ENCODE measurements around the gene PTS. TPM values are rescaled to one million over a fixed set of nuclear protein-coding genes. Genes with fewer than 3 reads are reported as not detected.
A peak's percentile ranks its signal among the peaks of the same experiment; 100 is the strongest.

PTS gene
- total and polyA plus RNA-seq, 5 donors from 2014 or later = 7.1 to 71.5 (median 11.7) TPM

GRCh38 chr11:112266410-112266778 is 40.2 kb downstream of the PTS start:
- DNase-seq (no peak), ATAC-seq (ENCODE audit: low read depth in 2 of 2) (no peak)
- H3K4me3 ChIP-seq (ENCODE audit: low read depth, low read length) = no peak overlapping the region
- no peak overlapping the region for H3K27ac ChIP-seq (ENCODE audit: insufficient read depth, low read length, poor library complexity, severe bottlenecking)
- H3K4me3 Mint-ChIP-seq = no peak overlapping the region
- peaks cover 5% of the 10 kb centered on the region for H3K36me3 Mint-ChIP-seq
- H3K36me3 ChIP-seq (ENCODE audit: control insufficient read depth, insufficient read depth, low read length) = no peaks in the 10 kb centered on the region
- H3K27me3 ChIP-seq (ENCODE audit: control insufficient read depth, insufficient read depth, low read length) = no peaks in the 10 kb centered on the region
- no peak overlapping the region for H3K27ac Mint-ChIP-seq
- H3K27me3 Mint-ChIP-seq = no peaks in the 10 kb centered on the region
- peaks cover 0 to 1% (median 0%) of the 10 kb centered on the region in 4 donors for H3K4me1 Mint-ChIP-seq
- no peaks in the 10 kb centered on the region for H3K9me3 Mint-ChIP-seq
- H3K9me3 ChIP-seq (ENCODE audit: control insufficient read depth in 2 of 2, low read length in 2 of 2) = no peaks in the 10 kb centered on the region
- no peaks in the 10 kb centered on the region for H3K4me1 ChIP-seq (ENCODE audit: control insufficient read depth, insufficient read depth, low read length, poor library complexity, severe bottlenecking)

- no peak overlapping the region for H3K27ac Mint-ChIP-seq
- Histone ChIP-seq H3K27ac (ENCODE audit: insufficient read depth, low read length, poor library complexity, severe bottlenecking) (no peak overlapping the region), H3K9me3 (ENCODE audit: control insufficient read depth in 2 of 2, low read length in 2 of 2) (no peaks in the 10 kb centered on the region), H3K4me1 (ENCODE audit: control insufficient read depth, insufficient read depth, low read length, poor library complexity, severe bottlenecking) (no peaks in the 10 kb centered on the region), H3K36me3 (ENCODE audit: control insufficient read depth, insufficient read depth, low read length) (no peaks in the 10 kb centered on the region), H3K4me3 (ENCODE audit: low read depth, low read length) (no peak overlapping the region), H3K27me3 (ENCODE audit: control insufficient read depth, insufficient read depth, low read length) (no peaks in the 10 kb centered on the region)
- H3K4me3 Mint-ChIP-seq = no peak overlapping the region
- no peak for ATAC-seq (ENCODE audit: low read depth in 2 of 2)
- no peak for DNase-seq
- H3K9me3 Mint-ChIP-seq = no peaks in the 10 kb centered on the region
- H3K4me1 Mint-ChIP-seq = peaks cover 0 to 4% (median 0%) of the 10 kb centered on the region in 4 donors
- peaks cover 7% of the 10 kb centered on the region for H3K36me3 Mint-ChIP-seq
- no peaks in the 10 kb centered on the region for H3K27me3 Mint-ChIP-seq
Measured at GRCh38 chr11:112267188-112267591, 41.0 kb downstream of the PTS start.

GRCh38 chr11:112268406-112268805 is 42.2 kb downstream of the PTS start:
- Histone ChIP-seq H3K4me3 (ENCODE audit: low read depth, low read length) (no peak overlapping the region), H3K36me3 (ENCODE audit: control insufficient read depth, insufficient read depth, low read length) (no peaks in the 10 kb centered on the region), H3K27ac (ENCODE audit: insufficient read depth, low read length, poor library complexity, severe bottlenecking) (no peak overlapping the region), H3K27me3 (ENCODE audit: control insufficient read depth, insufficient read depth, low read length) (no peaks in the 10 kb centered on the region), H3K4me1 (ENCODE audit: control insufficient read depth, insufficient read depth, low read length, poor library complexity, severe bottlenecking) (no peaks in the 10 kb centered on the region), H3K9me3 (ENCODE audit: control insufficient read depth in 2 of 2, low read length in 2 of 2) (no peaks in the 10 kb centered on the region)
- no peak overlapping the region for H3K27ac Mint-ChIP-seq
- no peaks in the 10 kb centered on the region for H3K27me3 Mint-ChIP-seq
- peaks cover 0 to 4% (median 0%) of the 10 kb centered on the region in 4 donors for H3K4me1 Mint-ChIP-seq
- ATAC-seq (ENCODE audit: low read depth in 2 of 2) (no peak), DNase-seq (no peak)
- peaks cover 7% of the 10 kb centered on the region for H3K36me3 Mint-ChIP-seq
- no peaks in the 10 kb centered on the region for H3K9me3 Mint-ChIP-seq
- H3K4me3 Mint-ChIP-seq = no peak overlapping the region

GRCh38 chr11:112269139-112269538 is 42.9 kb downstream of the PTS start:
- DNase-seq (no peak), ATAC-seq (ENCODE audit: low read depth in 2 of 2) (no peak)
- no peaks in the 10 kb centered on the region for H3K4me1 ChIP-seq (ENCODE audit: control insufficient read depth, insufficient read depth, low read length, poor library complexity, severe bottlenecking)
- H3K27ac Mint-ChIP-seq = no peak overlapping the region
- H3K9me3 Mint-ChIP-seq = no peaks in the 10 kb centered on the region
- H3K36me3 ChIP-seq (ENCODE audit: control insufficient read depth, insufficient read depth, low read length) = no peaks in the 10 kb centered on the region
- H3K27ac ChIP-seq (ENCODE audit: insufficient read depth, low read length, poor library complexity, severe bottlenecking) = no peak overlapping the region
- no peak overlapping the region for H3K4me3 ChIP-seq (ENCODE audit: low read depth, low read length)
- no peak overlapping the region for H3K4me3 Mint-ChIP-seq
- H3K27me3 ChIP-seq (ENCODE audit: control insufficient read depth, insufficient read depth, low read length) = no peaks in the 10 kb centered on the region
- H3K27me3 Mint-ChIP-seq = no peaks in the 10 kb centered on the region
- H3K36me3 Mint-ChIP-seq = peaks cover 7% of the 10 kb centered on the region
- H3K9me3 ChIP-seq (ENCODE audit: control insufficient read depth in 2 of 2, low read length in 2 of 2) = no peaks in the 10 kb centered on the region
- peaks cover 0 to 4% (median 0%) of the 10 kb centered on the region in 4 donors for H3K4me1 Mint-ChIP-seq

- no peak overlapping the region for H3K27ac ChIP-seq (ENCODE audit: insufficient read depth, low read length, poor library complexity, severe bottlenecking)
- H3K9me3 Mint-ChIP-seq = no peaks in the 10 kb centered on the region
- H3K4me1 ChIP-seq (ENCODE audit: control insufficient read depth, insufficient read depth, low read length, poor library complexity, severe bottlenecking) = no peaks in the 10 kb centered on the region
- H3K27me3 Mint-ChIP-seq = no peaks in the 10 kb centered on the region
- H3K4me3 ChIP-seq (ENCODE audit: low read depth, low read length) = no peak overlapping the region
- H3K36me3 ChIP-seq (ENCODE audit: control insufficient read depth, insufficient read depth, low read length) = no peaks in the 10 kb centered on the region
- H3K4me1 Mint-ChIP-seq = peaks cover 0 to 4% (median 0%) of the 10 kb centered on the region in 4 donors
- no peak overlapping the region for H3K27ac Mint-ChIP-seq
- DNase-seq (no peak), ATAC-seq (ENCODE audit: low read depth in 2 of 2) (no peak)
- H3K36me3 Mint-ChIP-seq = peaks cover 7% of the 10 kb centered on the region
- no peaks in the 10 kb centered on the region for H3K27me3 ChIP-seq (ENCODE audit: control insufficient read depth, insufficient read depth, low read length)
- no peak overlapping the region for H3K4me3 Mint-ChIP-seq
- no peaks in the 10 kb centered on the region for H3K9me3 ChIP-seq (ENCODE audit: control insufficient read depth in 2 of 2, low read length in 2 of 2)
Measured at GRCh38 chr11:112270551-112271180, 44.4 kb downstream of the PTS start.

- H3K4me3 ChIP-seq (ENCODE audit: low read depth, low read length) = no peak overlapping the region
- H3K9me3 ChIP-seq (ENCODE audit: control insufficient read depth in 2 of 2, low read length in 2 of 2) = no peaks in the 10 kb centered on the region
- H3K27ac Mint-ChIP-seq = no peak overlapping the region
- peaks cover 7% of the 10 kb centered on the region for H3K36me3 Mint-ChIP-seq
- no peaks in the 10 kb centered on the region for H3K36me3 ChIP-seq (ENCODE audit: control insufficient read depth, insufficient read depth, low read length)
- ATAC-seq (ENCODE audit: low read depth in 2 of 2) (no peak), DNase-seq (no peak)
- H3K9me3 Mint-ChIP-seq = no peaks in the 10 kb centered on the region
- no peak overlapping the region for H3K27ac ChIP-seq (ENCODE audit: insufficient read depth, low read length, poor library complexity, severe bottlenecking)
- H3K27me3 Mint-ChIP-seq = no peaks in the 10 kb centered on the region
- peaks cover 0 to 4% (median 0%) of the 10 kb centered on the region in 4 donors for H3K4me1 Mint-ChIP-seq
- H3K27me3 ChIP-seq (ENCODE audit: control insufficient read depth, insufficient read depth, low read length) = no peaks in the 10 kb centered on the region
- no peak overlapping the region for H3K4me3 Mint-ChIP-seq
- H3K4me1 ChIP-seq (ENCODE audit: control insufficient read depth, insufficient read depth, low read length, poor library complexity, severe bottlenecking) = no peaks in the 10 kb centered on the region
Measured at GRCh38 chr11:112271242-112271641, 45.0 kb downstream of the PTS start.

- Mint-ChIP-seq H3K27ac (no peak overlapping the region), H3K27me3 (no peaks in the 10 kb centered on the region), H3K36me3 (peaks cover 7% of the 10 kb centered on the region), H3K4me1 (peaks cover 0 to 4% (median 0%) of the 10 kb centered on the region in 4 donors), H3K9me3 (no peaks in the 10 kb centered on the region), H3K4me3 (no peak overlapping the region)
- Histone ChIP-seq H3K9me3 (ENCODE audit: control insufficient read depth in 2 of 2, low read length in 2 of 2) (no peaks in the 10 kb centered on the region), H3K4me1 (ENCODE audit: control insufficient read depth, insufficient read depth, low read length, poor library complexity, severe bottlenecking) (no peaks in the 10 kb centered on the region), H3K27ac (ENCODE audit: insufficient read depth, low read length, poor library complexity, severe bottlenecking) (no peak overlapping the region), H3K4me3 (ENCODE audit: low read depth, low read length) (no peak overlapping the region), H3K36me3 (ENCODE audit: control insufficient read depth, insufficient read depth, low read length) (no peaks in the 10 kb centered on the region), H3K27me3 (ENCODE audit: control insufficient read depth, insufficient read depth, low read length) (no peaks in the 10 kb centered on the region)
- no peak for ATAC-seq (ENCODE audit: low read depth in 2 of 2)
- no peak for DNase-seq
Measured at GRCh38 chr11:112273066-112273465, 46.8 kb downstream of the PTS start.

GRCh38 chr11:112274007-112274783 is 48.0 kb downstream of the PTS start:
- ATAC-seq (ENCODE audit: low read depth in 2 of 2) = no peak
- Mint-ChIP-seq H3K27me3 (no peaks in the 10 kb centered on the region), H3K4me3 (no peak overlapping the region), H3K4me1 (peaks cover 0 to 4% (median 0%) of the 10 kb centered on the region in 4 donors), H3K9me3 (no peaks in the 10 kb centered on the region), H3K36me3 (peaks cover 7% of the 10 kb centered on the region), H3K27ac (peak overlapping the region in 1 of 3 donors; percentile 65)
- Histone ChIP-seq H3K27me3 (ENCODE audit: control insufficient read depth, insufficient read depth, low read length) (no peaks in the 10 kb centered on the region), H3K4me3 (ENCODE audit: low read depth, low read length) (no peak overlapping the region), H3K36me3 (ENCODE audit: control insufficient read depth, insufficient read depth, low read length) (no peaks in the 10 kb centered on the region), H3K27ac (ENCODE audit: insufficient read depth, low read length, poor library complexity, severe bottlenecking) (no peak overlapping the region), H3K4me1 (ENCODE audit: control insufficient read depth, insufficient read depth, low read length, poor library complexity, severe bottlenecking) (no peaks in the 10 kb centered on the region), H3K9me3 (ENCODE audit: control insufficient read depth in 2 of 2, low read length in 2 of 2) (no peaks in the 10 kb centered on the region)
- no peak for DNase-seq
